Measurements from ENCODE around the gene CD3E.

CD3E gene

DNA sequence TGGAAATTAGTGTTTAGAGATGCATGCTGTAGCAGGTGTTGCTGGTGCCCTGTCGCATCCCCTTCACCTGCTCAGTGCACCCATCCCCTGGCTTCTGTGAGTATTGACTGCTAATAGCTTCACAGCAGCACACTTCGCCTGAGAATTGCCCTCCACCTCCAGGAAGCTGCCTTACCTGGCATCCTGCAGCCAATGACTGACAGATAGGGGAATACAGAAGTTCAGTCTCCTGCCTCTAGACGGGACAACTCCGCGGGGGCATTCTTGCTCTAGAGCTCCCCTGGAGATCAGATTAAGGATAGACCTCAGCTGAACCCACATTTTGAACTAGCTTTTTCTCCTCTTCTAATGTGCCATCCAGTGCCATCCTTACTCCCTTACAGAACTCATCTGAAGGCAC is 9.3 kb upstream of the CD3E start:
- H4K20me1 ChIP-seq (ENCODE audit: insufficient read depth, low read length, poor library complexity, severe bottlenecking) = no peaks in the 10 kb centered on the region
- TF ChIP-seq, protein P1, sequence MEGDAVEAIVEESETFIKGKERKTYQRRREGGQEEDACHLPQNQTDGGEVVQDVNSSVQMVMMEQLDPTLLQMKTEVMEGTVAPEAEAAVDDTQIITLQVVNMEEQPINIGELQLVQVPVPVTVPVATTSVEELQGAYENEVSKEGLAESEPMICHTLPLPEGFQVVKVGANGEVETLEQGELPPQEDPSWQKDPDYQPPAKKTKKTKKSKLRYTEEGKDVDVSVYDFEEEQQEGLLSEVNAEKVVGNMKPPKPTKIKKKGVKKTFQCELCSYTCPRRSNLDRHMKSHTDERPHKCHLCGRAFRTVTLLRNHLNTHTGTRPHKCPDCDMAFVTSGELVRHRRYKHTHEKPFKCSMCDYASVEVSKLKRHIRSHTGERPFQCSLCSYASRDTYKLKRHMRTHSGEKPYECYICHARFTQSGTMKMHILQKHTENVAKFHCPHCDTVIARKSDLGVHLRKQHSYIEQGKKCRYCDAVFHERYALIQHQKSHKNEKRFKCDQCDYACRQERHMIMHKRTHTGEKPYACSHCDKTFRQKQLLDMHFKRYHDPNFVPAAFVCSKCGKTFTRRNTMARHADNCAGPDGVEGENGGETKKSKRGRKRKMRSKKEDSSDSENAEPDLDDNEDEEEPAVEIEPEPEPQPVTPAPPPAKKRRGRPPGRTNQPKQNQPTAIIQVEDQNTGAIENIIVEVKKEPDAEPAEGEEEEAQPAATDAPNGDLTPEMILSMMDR (conservative IDR thresholded peaks at IDR 0.05; ENCODE audit: low read length) = no peak
- TF ChIP-seq EZH2phosphoT487 (IDR thresholded peaks at IDR 0.05; ENCODE audit: borderline replicate concordance) = no peak
- H3K9ac ChIP-seq (ENCODE audit: low read depth, low read length, poor library complexity, severe bottlenecking) = no peak overlapping the region
- H3K27me3 ChIP-seq (ENCODE audit: insufficient read depth, low read length, poor library complexity, severe bottlenecking) = no peaks in the 10 kb centered on the region
- H3K4me1 ChIP-seq (ENCODE audit: insufficient read depth, low read length, poor library complexity, severe bottlenecking) = peaks cover 3% of the 10 kb centered on the region
- H3F3A ChIP-seq (ENCODE audit: low read depth) = no peaks in the 10 kb centered on the region
- 0 out of 2 replicates have a peak overlapping the region, but pooled peaks have one; percentile 24 for H2AFZ ChIP-seq (ENCODE audit: low read length)
- H3K9me3 ChIP-seq (ENCODE audit: insufficient read depth, low read depth, low read length) = no peaks in the 10 kb centered on the region
- no peaks in the 10 kb centered on the region for H3K36me3 ChIP-seq (ENCODE audit: insufficient read depth, low read length)
- no peak overlapping the region for H3K4me3 ChIP-seq (ENCODE audit: low read length, poor library complexity, severe bottlenecking)
- H3K79me2 ChIP-seq (ENCODE audit: insufficient read depth, low read length) = no peaks in the 10 kb centered on the region
- H3K4me2 ChIP-seq (ENCODE audit: low read depth, low read length, poor library complexity, severe bottlenecking) = no peak overlapping the region
- H3K9me2 ChIP-seq (replicated peaks; ENCODE audit: low read depth, low read length) = no peaks in the 10 kb centered on the region

DNA sequence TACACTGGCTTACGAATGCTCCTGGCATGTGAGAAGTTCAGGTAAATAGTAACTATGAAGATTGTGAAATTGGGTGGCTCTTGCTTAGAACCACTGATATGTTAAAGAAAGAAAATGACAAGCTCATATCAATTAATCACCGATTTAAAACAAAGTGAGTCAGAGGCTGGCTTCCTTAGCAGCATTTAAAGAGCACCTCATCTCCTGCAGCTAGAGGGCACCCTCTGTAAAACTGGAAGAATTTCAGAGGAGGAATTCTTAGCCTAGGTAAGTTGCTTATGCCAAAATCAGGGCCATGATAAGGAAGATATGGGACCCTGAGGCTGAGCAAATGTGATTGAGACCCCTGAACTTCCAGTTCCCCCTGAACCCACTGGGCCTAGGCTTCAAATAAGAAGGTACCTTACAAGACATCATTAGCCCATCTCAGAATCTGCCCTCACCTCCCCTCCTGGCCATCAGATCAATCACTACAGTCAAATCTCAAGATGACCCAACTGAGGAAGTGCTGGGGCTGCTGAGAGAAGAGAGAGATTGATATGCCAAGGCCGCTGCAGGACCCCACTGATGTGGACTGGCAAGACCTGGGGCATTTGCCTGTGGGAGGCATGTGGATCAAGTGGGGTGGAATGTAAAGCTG is 8.6 kb upstream of the CD3E start:
- H4K20me1 ChIP-seq (ENCODE audit: insufficient read depth, low read length, poor library complexity, severe bottlenecking) = no peaks in the 10 kb centered on the region
- TF ChIP-seq EZH2phosphoT487 (IDR thresholded peaks at IDR 0.05; ENCODE audit: borderline replicate concordance) = no peak
- TF ChIP-seq, protein P1 (conservative IDR thresholded peaks at IDR 0.05; ENCODE audit: low read length) = peak; percentile 89
- H3K27me3 ChIP-seq (ENCODE audit: insufficient read depth, low read length, poor library complexity, severe bottlenecking) = no peaks in the 10 kb centered on the region
- no peaks in the 10 kb centered on the region for H3K9me2 ChIP-seq (replicated peaks; ENCODE audit: low read depth, low read length)
- peak overlapping the region; percentile 24; the same call in 1 of the 2 replicates for H2AFZ ChIP-seq (ENCODE audit: low read length)
- H3K9me3 ChIP-seq (ENCODE audit: insufficient read depth, low read depth, low read length) = no peaks in the 10 kb centered on the region
- no peak overlapping the region for H3K4me2 ChIP-seq (ENCODE audit: low read depth, low read length, poor library complexity, severe bottlenecking)
- H3K79me2 ChIP-seq (ENCODE audit: insufficient read depth, low read length) = no peaks in the 10 kb centered on the region
- H3F3A ChIP-seq (ENCODE audit: low read depth) = no peaks in the 10 kb centered on the region
- no peaks in the 10 kb centered on the region for H3K36me3 ChIP-seq (ENCODE audit: insufficient read depth, low read length)
- no peak overlapping the region for H3K9ac ChIP-seq (ENCODE audit: low read depth, low read length, poor library complexity, severe bottlenecking)
- H3K4me3 ChIP-seq (ENCODE audit: low read length, poor library complexity, severe bottlenecking) = no peak overlapping the region
- H3K4me1 ChIP-seq (ENCODE audit: insufficient read depth, low read length, poor library complexity, severe bottlenecking) = peaks cover 3% of the 10 kb centered on the region

DNA sequence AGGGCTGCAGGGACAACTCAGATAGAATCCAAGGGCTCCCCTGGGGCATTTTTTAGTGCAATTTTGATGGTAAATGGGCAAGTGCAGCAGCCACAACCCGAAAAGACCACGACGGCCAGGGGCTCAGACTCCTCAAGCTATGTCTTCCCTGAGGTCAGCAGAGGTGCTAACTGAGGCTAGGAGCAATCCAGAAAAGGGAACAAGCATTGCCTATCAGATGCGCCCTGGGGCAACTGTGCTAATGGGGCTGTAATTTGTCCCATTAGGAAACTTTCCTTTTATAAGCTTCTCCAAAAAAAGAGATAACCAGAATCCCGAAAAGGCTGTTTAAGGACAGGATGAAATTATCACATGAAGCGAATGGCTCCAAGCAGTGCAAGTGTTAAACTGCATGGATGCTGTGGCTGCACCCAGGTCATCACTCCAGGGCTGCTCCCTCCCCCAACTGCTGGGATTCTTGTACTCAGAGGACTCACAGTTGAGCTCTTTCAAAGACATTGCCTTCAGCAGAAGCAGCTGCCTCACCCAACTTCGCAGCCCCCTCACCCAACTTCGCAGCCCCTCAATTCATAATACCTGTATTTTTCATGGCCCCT is 2.8 kb upstream of the CD3E start:
- Histone ChIP-seq H3K4me1 (ENCODE audit: insufficient read depth, low read length, poor library complexity, severe bottlenecking) (peaks cover 37% of the 10 kb centered on the region), H2AFZ (ENCODE audit: low read length) (no peak overlapping the region), H3K4me2 (ENCODE audit: low read depth, low read length, poor library complexity, severe bottlenecking) (no peak overlapping the region), H3K36me3 (ENCODE audit: insufficient read depth, low read length) (no peaks in the 10 kb centered on the region; the same call in 1 of the 2 replicates), H3K9ac (ENCODE audit: low read depth, low read length, poor library complexity, severe bottlenecking) (no peak overlapping the region), H3K4me3 (ENCODE audit: low read length, poor library complexity, severe bottlenecking) (no peak overlapping the region), H3K9me2 (replicated peaks; ENCODE audit: low read depth, low read length) (no peaks in the 10 kb centered on the region), H3K9me3 (ENCODE audit: insufficient read depth, low read depth, low read length) (no peaks in the 10 kb centered on the region), H3F3A (ENCODE audit: low read depth) (no peaks in the 10 kb centered on the region), H3K27me3 (ENCODE audit: insufficient read depth, low read length, poor library complexity, severe bottlenecking) (no peaks in the 10 kb centered on the region), H3K79me2 (ENCODE audit: insufficient read depth, low read length) (peaks cover 47% of the 10 kb centered on the region), H4K20me1 (ENCODE audit: insufficient read depth, low read length, poor library complexity, severe bottlenecking) (peaks cover 2% of the 10 kb centered on the region)
- TF ChIP-seq, protein P1 (conservative IDR thresholded peaks at IDR 0.05; ENCODE audit: low read length) = no peak
- no peak for TF ChIP-seq EZH2phosphoT487 (IDR thresholded peaks at IDR 0.05; ENCODE audit: borderline replicate concordance)

All from Loucy (cell line).